ENCODE measurements around the gene CKS1B.

CKS1B gene

GRCh38 chr1:154974102-154974807 lies at the start of gene CKS1B:
CKS1B (plus strand) TSS chr1:154974681; CDS start chr1:154974746, 65 bp downstream.
- DNase-seq (ENCODE audit: low spot score), result peak; percentile 99

DNA sequence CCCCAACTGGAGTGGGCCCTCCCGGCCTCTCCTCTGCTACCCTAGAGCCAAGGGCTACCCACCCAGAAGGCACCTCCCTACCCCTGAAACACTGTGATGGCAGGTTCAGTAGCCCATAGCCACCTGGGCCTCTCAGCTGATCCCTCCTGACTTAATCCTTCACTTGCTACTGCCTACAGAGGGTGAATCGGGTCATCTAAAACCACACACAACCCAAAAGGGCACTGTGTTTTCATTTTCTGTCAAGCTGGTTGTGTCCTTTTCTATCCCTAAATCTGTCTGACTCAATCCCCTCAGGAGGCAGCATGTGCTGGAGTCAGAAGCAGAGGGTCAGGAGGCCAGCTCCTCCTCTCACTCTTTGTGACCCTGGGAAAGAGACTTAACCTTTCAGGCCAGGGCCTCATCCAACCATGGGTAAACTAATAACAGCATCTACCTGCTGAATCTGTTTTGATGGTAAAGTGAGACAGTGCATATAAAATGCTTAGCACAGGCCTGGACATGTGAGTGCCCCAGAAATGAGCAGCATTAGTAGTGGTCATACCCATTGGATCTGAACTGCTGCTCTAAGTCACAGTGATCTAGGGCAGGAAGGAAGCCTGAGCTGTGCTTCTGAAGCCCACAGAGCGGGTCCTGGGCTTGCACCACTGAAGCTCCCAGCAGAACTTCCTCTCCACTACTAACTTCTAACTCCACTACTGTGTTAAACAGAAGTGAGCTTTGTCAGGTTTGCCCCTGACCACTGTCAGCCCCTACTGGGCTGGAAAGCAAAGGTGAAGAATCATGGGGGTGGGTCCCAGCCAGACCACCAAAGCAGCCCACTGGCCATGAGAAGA lies 48.9 kb upstream of the CKS1B start:
- no peak for DNase-seq (ENCODE audit: low spot score)

DNA sequence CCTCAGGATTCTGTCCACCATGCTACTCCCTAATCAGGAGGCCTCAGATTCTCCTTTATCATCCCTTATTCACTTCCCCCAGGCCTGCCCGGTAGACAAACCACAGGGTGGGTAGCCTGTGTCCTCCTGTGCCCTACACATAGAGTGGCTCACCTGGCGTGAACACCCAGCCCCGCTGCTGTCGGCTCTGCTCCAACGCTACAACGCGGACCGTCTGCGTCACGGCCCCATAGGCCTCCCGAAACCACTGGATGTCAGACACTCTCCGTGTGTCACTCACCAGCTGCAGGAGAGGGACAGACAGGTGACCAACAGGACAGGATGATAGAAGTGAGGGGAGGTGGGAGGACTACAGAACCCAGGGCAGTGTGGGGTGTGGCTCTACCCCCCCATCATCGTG lies 48.3 kb upstream of the CKS1B start:
- DNase-seq (ENCODE audit: low spot score), result no peak

DNA sequence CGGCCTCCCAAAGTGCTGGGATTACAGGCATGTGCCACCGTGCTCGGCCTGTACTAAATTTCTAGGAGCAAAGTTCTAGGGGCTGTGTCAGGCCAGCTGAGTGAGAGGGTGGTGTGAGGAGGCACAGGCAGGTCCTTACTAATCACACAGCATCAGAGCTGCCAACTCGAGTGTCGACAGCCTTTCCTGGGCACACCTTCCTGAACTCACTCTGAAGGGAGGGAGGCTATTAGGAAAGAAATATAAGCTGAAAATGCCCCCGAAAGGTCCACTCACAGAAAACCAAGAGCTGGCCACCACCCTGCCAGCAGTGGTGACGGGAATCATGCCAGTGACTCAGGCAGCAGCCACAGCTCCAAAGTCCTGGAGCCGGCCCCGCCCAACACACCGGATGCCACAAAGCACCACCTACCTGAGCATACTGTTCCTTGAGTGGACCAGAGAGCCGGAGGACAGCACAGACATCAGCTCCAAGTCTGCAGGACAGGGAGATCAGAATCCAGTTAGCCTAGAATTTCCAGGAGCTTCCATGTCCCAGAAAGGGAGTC lies 42.5 kb upstream of the CKS1B start:
- no peak for DNase-seq (ENCODE audit: low spot score)

GRCh38 chr1:154934358-154934948 lies 40.0 kb upstream of the CKS1B start:
- DNase-seq (ENCODE audit: low spot score), result no peak

- DNase-seq (ENCODE audit: low spot score), result no peak
Measured at GRCh38 chr1:154935749-154936554, 38.5 kb upstream of the CKS1B start.

DNA sequence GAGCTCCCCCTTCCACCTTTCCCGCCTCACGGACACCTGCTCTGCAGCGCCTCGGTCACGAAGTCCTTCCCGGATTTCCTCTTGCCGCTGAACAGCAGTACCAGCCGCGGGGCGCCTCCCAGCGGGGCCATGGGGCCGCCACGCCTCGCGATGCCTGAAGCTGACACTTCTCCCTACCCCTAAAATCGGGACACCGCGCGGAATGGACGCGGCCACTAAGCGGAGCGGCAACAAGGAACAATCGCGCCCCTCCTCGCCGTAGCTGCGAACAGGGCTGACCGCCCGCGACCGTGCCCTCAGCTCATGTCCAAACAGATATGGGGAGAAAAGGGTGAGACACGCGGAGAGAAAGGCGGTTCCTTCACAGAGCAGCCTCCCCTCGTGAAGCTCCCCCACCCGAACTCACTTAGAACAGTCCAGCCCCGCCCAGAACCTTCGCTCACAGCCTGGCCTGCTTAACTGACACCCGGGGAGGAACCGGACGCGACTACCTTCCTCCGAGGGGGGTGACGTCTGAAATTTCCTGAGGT lies 37.9 kb upstream of the CKS1B start, which contains the start of gene PMVK:
PMVK (minus strand) TSS at position 165 of the 530 bp plus-strand sequence; CDS start at position 131, 34 bp downstream.
- DNase-seq (ENCODE audit: low spot score), result peak; percentile 96

DNA sequence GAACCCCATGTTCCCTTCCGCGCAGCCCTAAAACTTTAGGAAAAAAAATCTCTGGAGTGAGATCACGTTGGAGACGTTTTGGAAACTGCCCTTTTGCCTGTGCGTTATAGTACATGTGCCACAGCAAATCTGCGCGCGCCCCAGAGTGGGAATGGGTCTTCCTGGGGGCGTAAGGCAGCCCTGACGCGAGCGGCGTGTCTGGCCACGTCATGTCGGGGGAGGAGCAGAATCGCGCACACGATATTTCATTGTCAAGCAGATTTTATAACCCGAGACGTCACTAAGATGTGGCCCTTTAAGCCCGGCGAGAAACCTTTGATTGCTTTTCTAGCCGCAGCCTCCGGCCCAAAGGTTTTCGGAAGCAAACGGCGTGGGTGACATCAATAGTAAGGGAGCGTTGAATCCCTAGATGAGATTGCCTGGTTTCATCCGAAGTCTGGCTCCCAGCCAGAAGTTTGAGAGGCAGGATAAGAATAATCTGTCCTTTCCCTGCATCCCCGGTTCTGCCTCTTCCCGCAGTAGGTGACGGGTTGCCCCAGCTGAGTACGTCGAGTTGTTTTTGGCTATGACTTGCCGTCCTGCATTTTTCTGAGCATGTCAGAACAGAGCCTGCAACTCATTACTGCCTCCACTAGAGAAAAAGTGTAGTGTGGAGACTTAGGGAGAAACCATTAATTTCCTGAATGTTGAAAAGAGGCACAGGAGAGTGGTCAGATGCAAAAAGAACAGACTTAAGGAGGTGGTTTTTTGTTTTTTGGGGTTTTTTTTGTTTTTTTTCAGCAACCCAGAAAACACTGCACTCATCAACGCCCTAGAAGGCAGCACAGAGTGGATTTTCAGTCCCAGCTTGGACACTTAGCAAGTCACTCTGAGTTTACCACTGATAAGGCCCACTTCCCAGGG lies 37.1 kb upstream of the CKS1B start:
- DNase-seq (ENCODE audit: low spot score), result peak; percentile 84

DNA sequence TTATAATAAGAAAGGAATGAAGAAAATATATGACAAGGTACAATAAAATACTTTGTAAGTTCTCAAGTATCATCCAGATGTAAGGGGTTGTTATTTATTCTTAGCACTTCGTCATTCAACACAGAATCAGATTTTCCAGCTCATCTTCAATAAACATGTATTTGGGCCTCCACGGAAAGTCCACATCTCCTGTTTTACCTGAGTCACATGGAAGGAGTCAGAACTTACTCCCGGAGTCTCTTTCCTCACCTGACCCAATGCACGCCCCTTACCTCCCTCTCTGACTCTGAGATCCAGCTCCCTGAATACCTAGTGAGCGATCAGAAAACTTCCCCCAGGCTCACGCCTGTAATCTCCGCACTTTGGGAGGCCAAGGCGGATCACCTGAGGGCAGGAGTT lies 36.5 kb upstream of the CKS1B start:
- no peak for DNase-seq (ENCODE audit: low spot score)

DNA sequence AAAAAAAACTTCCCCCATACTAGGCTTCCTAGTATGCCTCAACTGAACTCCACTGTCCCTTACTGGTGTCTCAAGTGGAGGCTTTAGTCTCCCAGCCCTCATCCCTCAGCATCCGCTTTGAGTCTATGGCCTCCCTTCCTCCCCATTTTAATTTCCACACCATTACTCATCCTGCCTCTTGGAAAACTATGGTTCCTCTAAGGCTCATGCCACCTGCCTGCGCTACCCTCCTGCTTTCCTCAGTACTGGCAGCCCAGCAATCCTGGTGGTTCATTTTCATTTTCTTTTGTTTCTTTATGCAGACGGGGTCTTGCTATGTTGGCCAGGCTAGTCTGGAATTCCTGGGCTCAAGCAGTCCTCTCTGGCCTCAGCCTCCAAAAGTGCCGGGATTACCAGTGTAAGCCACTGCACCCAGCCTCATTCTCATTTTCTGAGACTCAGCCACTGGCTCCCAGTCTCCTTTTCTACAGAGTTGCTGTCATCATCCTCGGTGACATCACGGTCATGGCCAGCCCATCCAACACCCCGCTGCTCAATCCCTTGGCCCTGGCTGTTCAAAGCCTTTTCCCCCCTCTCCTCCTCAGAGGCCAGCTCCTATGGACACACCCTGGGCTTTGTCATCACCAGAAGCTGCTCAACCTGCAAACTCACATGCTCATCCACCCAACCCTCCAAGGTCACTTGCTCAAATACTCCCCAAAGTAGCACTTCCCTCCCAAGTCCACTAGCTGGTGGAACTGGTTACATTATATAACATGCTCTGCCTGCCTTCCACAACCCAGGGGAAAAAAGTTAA lies 35.7 kb upstream of the CKS1B start:
- no peak for DNase-seq (ENCODE audit: low spot score)

- DNase-seq (ENCODE audit: low spot score), result no peak
Measured at GRCh38 chr1:154940213-154940560, 34.3 kb upstream of the CKS1B start.

GRCh38 chr1:154940651-154941194 lies 33.8 kb upstream of the CKS1B start:
- no peak for DNase-seq (ENCODE audit: low spot score)

DNA sequence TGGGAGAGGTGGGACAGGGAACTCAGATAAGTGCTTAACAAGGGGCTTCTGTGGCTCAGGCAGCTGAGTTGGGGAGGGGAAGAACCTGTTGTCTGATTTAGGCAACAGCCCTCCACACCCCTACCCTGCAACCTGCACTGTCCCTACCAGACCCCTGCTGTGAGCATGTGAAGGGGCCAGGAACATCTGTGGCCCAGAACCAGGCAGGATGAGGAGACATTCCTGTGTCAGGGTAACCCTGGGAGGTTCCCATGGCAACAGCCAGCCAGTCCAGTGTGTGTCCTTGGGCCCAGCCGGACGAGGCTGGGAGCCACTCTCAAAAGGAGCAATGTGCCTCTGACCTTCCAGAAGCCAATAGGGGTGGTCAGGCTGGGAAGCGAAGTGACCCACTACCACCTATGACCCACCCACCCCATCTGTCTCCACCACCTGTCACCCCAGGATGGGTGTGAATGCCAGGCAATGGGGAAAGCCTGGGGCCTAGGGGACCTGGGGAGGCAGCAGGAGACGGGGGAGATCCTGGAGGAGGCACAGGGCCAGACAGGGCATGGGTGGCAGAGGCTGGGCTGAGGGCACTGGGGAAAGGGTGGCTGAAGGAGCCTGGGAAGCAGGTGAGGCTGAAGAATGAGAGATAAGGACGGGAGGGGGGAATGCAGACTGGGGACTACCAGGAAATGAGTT lies 33.0 kb upstream of the CKS1B start:
- no peak for DNase-seq (ENCODE audit: low spot score)

- no peak for DNase-seq (ENCODE audit: low spot score)
Measured at GRCh38 chr1:154943649-154944400, 30.7 kb upstream of the CKS1B start.

GRCh38 chr1:154944401-154945159 lies 29.9 kb upstream of the CKS1B start:
- DNase-seq (ENCODE audit: low spot score), result no peak

DNA sequence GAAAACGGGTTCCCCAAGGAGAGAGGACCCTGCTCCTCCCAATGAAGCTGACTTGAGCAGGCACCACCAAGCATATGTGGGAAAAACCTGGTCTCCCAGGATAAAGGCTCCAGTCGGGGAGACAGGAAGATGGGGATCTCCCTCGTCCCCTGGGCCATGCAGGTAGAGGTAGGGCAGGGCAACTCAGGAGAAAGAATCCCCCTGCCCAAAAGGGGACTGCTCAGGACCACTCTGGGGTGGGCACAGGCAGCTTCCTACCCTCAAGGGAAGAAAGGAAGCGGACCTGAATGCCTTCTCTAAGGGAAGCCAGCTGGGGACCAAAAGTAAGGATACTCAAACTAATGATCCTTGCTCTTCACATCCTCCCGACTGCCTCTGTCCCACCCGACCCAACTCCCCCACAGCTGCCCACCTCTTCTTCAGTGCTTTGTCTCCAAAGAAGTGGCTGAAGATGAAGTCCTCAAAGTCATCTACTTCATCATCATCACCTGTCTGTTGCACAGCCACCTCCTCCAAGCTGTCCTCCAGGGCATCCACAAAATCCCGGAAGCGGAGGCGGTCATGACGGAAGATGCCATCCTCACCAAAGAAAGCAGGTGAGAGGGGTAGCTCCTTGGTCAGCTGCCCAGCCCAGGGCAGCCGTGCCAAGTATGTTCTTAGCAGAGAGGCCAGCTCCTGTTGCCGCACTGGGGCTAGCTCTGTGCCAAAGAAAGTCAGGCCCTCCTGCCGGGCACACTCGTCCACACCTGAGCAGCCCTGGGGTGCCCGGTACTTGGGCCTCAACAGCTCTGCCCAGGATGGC lies 29.1 kb upstream of the CKS1B start:
- no peak for DNase-seq (ENCODE audit: low spot score)
